HepG2 (cell line): ENCODE data around the gene ST6GALNAC2. TPM values are rescaled to one million over a fixed set of nuclear protein-coding genes. Genes with fewer than 3 reads are reported as not detected.
A peak's percentile ranks its signal among the peaks of the same experiment; 100 is the strongest.

Experiments
- ATAC-seq: fragments of 200-7000 bp; cut with Tn5 transposase; 3 replicates; pipeline ENCODE4 v1.9.1; 2020; ENCODE audit warnings: mild to moderate bottlenecking, moderate library complexity
- BruUV-seq: library from RNA; stranded (reverse); fragments of 400-500 nt; replicated peaks from 2 replicates; lab custom pipeline; 2021; lab: Mats Ljungman, UMichigan
- CTCF ChIA-PET: fragments of 300-600 bp; formaldehyde crosslinking; extraction: SDS; loops from one replicate; lab custom pipeline; 2021; ENCODE audit warnings: low total read pairs, inconsistent platforms, low intra/inter-chr PET ratio; lab: Yijun Ruan, JAX
- POLR2A ChIA-PET: fragments of 350-600 bp; sonication (Branson Sonifier 250); formaldehyde crosslinking; loops from one replicate; lab custom pipeline; 2020; ENCODE audit warnings: antibody characterized with exemption, inconsistent platforms; lab: Yijun Ruan, JAX
- DNase-seq: peaks from one replicate; pipeline ENCODE4 v3.0.0-alpha.2; 2015; ENCODE audit warnings: low spot score
- FAIRE-seq: peaks from 3 replicates; lab custom pipeline; 2011; peaks lifted over from hg19 to GRCh38; lab: Jason Lieb, UNC
- H2AFZ ChIP-seq: one replicate; pipeline ENCODE4 v1.6.1; 2011; ENCODE audit warnings: low read length, inconsistent platforms
- H3K27ac ChIP-seq: fragments of 300-600 bp; 3 replicates; pipeline ENCODE4 v1.8.0; 2011; ENCODE audit warnings: mixed run types, mild to moderate bottlenecking, mixed read lengths, low read length, inconsistent platforms; ENCODE audit not compliant: insufficient read depth; ENCODE audit errors: extremely low read length
- H3K27me3 ChIP-seq, 2 experiments: fragments of 200-600 bp in 1 of 2; 2 replicates in 1 of 2; 3 replicates in 1 of 2; pipeline versions ENCODE4 v1.6.0 to v1.8.0; 2011; ENCODE audit warnings: low read length in 2 of 2, mild to moderate bottlenecking in 2 of 2, moderate library complexity in 2 of 2, inconsistent platforms in 1 of 2; ENCODE audit not compliant: insufficient read depth in 2 of 2, control insufficient read depth in 1 of 2
- H3K36me3 ChIP-seq, 2 experiments: fragments of 200-600 bp in 1 of 2; replicated peaks in 1 of 2; 2 replicates in 1 of 2; 3 replicates in 1 of 2; pipeline versions ENCODE4 v1.5.1 to v1.8.0; 2011; ENCODE audit warnings: low read length in 2 of 2, inconsistent platforms in 1 of 2; ENCODE audit not compliant: insufficient read depth in 2 of 2, control insufficient read depth in 1 of 2
- H3K4me1 ChIP-seq: 2 replicates; pipeline ENCODE4 v1.5.1; 2012; ENCODE audit warnings: low read length, inconsistent platforms; ENCODE audit not compliant: insufficient read depth
- H3K4me2 ChIP-seq: 2 replicates; pipeline ENCODE4 v1.6.0; 2011; ENCODE audit warnings: low read depth, low read length, inconsistent platforms
- H3K4me3 ChIP-seq, 3 experiments: fragments of 200-600 bp in 1 of 3; sonication (generic), shearing (Covaris generic) in 1 of 3; replicated peaks in 1 of 3; 2 replicates each; pipeline ENCODE4 v1.5.1; 2011 to 2016; ENCODE audit warnings: low read length in 3 of 3, inconsistent platforms in 2 of 3, low read depth in 2 of 3, mild to moderate bottlenecking in 2 of 3, control low read depth in 1 of 3, mixed read lengths in 1 of 3; ENCODE audit not compliant: insufficient read depth in 1 of 3
- H3K79me2 ChIP-seq: one replicate; pipeline ENCODE4 v1.6.1; 2011; ENCODE audit warnings: low read length, inconsistent platforms; ENCODE audit not compliant: insufficient read depth
- H3K9ac ChIP-seq: 2 replicates; pipeline ENCODE4 v1.6.0; 2011; ENCODE audit warnings: mild to moderate bottlenecking, low read depth, low read length, inconsistent platforms; ENCODE audit not compliant: insufficient read depth
- H3K9me3 ChIP-seq: 2 replicates; pipeline ENCODE4 v1.5.1; 2012; ENCODE audit warnings: mild to moderate bottlenecking, low read length
- H4K20me1 ChIP-seq: 2 replicates; pipeline ENCODE4 v1.6.0; 2011; ENCODE audit warnings: inconsistent platforms, mild to moderate bottlenecking, low read length, moderate library complexity; ENCODE audit not compliant: insufficient read depth
- AKAP8 ChIP-seq: sonication (generic); formaldehyde crosslinking; IDR thresholded peaks from 2 replicates; pipeline ENCODE4 v1.5.1; 2020; ENCODE audit warnings: mild to moderate bottlenecking, missing genetic modification reagents
- HIVEP1 ChIP-seq: sonication (generic); formaldehyde crosslinking; IDR thresholded peaks from 2 replicates; pipeline ENCODE4 v1.4.0; 2020; ENCODE audit warnings: mild to moderate bottlenecking, missing genetic modification reagents
- MTF1 ChIP-seq: sonication (generic); formaldehyde crosslinking; IDR thresholded peaks from 2 replicates; pipeline ENCODE4 v1.5.0; 2020; ENCODE audit warnings: missing genetic modification reagents
- ZNF572 ChIP-seq: sonication (generic); formaldehyde crosslinking; IDR thresholded peaks from 2 replicates; pipeline ENCODE4 v1.5.1; 2020; ENCODE audit warnings: mild to moderate bottlenecking, missing genetic modification reagents
- WGBS: methylation state at CpG from one replicate; pipeline ENCODE4 v1.1.6; 2017; ENCODE audit warnings: low lambda C conversion rate; 5-methylcytosine and 5-hydroxymethylcytosine counted together
- in situ Hi-C: cut with HindIII; loops from 2 replicates; pipeline ENCODE4 v1.10.0; 2017; ENCODE audit warnings: low pct_unique_long_range_greater_than_20kb; ENCODE audit not compliant: extremely low pct_ligation_motif_present
- intact Hi-C: fragments of 100-400 bp; cut with micrococcal nuclease; formaldehyde crosslinking; loops from one replicate; pipeline ENCODE4 v1.10.0; 2022; ENCODE audit not compliant: unreplicated experiment
- polyA plus RNA-seq, 8 experiments: library from polyadenylated mRNA; depleted of rRNA in 3 of 8; stranded (reverse) in 7 of 8; unstranded in 1 of 8; fragments of >200 nt; fragmentation: Illumina TruSeq in 4 of 8; extraction: Trizol in 4 of 8; gene quantifications; 2 replicates each; pipeline versions ENCODE4 v1.2.1 to v1.2.3, GENCODE V29; 2011 to 2016; ENCODE audit warnings: low read depth in 4 of 8, missing spikeins in 1 of 8, mixed read lengths in 1 of 8; ENCODE audit not compliant: insufficient read depth in 1 of 8
- total RNA-seq, 5 experiments: library from RNA; depleted of rRNA; stranded (reverse); fragments of >200 nt; fragmentation: Illumina TruSeq; extraction: Trizol; gene quantifications; 2 replicates each; pipeline ENCODE4 v1.2.3, GENCODE V29; 2016; ENCODE audit warnings: low read depth in 1 of 5
- TF ChIP-seq, protein P1 (sequence below): sonication (generic); formaldehyde crosslinking; IDR thresholded peaks from 2 replicates; pipeline ENCODE4 v1.4.0; 2020; ENCODE audit warnings: missing genetic modification reagents
- TF ChIP-seq, protein P2 (sequence below): sonication (generic); formaldehyde crosslinking; IDR thresholded peaks from 2 replicates; pipeline ENCODE4 v1.9.0; 2022; ENCODE audit warnings: missing genetic modification reagents, mild to moderate bottlenecking, borderline replicate concordance
- TF ChIP-seq, protein P3 (sequence below): sonication (generic); formaldehyde crosslinking; IDR thresholded peaks from 2 replicates; pipeline ENCODE4 v1.9.0; 2021; ENCODE audit warnings: mild to moderate bottlenecking, missing genetic modification reagents

ST6GALNAC2 gene
- total and polyA plus RNA-seq, 2 of the 13 experiments (the other 11 are each of a cell fraction or from before 2014, with no cell fraction given) = 0.12 to 0.49 TPM

DNA sequence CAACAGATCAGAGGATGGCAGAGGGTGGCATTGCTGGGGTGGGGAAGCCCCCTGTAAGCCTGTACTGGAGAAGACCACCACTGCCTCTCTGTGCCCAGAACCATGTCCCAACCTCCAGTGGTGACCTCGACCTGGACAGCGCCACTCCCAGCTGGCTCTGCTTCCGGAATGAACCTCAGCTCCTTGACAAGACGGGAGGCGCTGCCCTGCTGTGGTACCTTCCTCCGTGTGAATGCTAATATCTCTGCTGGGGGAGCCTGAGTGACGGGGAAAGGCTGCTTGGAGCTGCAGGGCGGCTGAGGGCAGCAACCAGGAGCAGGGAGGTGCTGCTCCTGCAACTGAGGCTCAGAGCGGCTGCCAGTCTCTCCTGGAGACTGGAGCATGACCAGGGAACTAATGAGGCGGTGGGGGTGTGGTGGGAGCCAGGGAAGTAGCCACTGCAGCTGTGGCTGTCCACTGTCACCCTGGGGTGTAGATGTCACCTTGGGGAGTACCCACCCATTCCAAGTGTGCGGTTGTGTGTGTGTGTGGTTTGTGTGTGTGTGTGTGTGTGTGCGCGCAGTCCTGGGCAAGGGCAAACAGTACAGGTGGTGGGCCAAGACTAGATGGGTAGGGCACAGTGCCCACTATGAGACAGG is 39.6 kb downstream of the ST6GALNAC2 start:
- TF ChIP-seq ZNF572 (CRISPR knock-in tag) = peak; percentile 78; the same call in 1 of the 2 replicates
- TF ChIP-seq HIVEP1 (CRISPR knock-in tag) = peak; percentile 23; the same call in 1 of the 2 replicates
- TF ChIP-seq MTF1 (CRISPR knock-in tag) = no peak
- TF ChIP-seq, protein P1, sequence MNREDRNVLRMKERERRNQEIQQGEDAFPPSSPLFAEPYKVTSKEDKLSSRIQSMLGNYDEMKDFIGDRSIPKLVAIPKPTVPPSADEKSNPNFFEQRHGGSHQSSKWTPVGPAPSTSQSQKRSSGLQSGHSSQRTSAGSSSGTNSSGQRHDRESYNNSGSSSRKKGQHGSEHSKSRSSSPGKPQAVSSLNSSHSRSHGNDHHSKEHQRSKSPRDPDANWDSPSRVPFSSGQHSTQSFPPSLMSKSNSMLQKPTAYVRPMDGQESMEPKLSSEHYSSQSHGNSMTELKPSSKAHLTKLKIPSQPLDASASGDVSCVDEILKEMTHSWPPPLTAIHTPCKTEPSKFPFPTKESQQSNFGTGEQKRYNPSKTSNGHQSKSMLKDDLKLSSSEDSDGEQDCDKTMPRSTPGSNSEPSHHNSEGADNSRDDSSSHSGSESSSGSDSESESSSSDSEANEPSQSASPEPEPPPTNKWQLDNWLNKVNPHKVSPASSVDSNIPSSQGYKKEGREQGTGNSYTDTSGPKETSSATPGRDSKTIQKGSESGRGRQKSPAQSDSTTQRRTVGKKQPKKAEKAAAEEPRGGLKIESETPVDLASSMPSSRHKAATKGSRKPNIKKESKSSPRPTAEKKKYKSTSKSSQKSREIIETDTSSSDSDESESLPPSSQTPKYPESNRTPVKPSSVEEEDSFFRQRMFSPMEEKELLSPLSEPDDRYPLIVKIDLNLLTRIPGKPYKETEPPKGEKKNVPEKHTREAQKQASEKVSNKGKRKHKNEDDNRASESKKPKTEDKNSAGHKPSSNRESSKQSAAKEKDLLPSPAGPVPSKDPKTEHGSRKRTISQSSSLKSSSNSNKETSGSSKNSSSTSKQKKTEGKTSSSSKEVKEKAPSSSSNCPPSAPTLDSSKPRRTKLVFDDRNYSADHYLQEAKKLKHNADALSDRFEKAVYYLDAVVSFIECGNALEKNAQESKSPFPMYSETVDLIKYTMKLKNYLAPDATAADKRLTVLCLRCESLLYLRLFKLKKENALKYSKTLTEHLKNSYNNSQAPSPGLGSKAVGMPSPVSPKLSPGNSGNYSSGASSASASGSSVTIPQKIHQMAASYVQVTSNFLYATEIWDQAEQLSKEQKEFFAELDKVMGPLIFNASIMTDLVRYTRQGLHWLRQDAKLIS (CRISPR knock-in tag) = no peak
- TF ChIP-seq, protein P2, sequence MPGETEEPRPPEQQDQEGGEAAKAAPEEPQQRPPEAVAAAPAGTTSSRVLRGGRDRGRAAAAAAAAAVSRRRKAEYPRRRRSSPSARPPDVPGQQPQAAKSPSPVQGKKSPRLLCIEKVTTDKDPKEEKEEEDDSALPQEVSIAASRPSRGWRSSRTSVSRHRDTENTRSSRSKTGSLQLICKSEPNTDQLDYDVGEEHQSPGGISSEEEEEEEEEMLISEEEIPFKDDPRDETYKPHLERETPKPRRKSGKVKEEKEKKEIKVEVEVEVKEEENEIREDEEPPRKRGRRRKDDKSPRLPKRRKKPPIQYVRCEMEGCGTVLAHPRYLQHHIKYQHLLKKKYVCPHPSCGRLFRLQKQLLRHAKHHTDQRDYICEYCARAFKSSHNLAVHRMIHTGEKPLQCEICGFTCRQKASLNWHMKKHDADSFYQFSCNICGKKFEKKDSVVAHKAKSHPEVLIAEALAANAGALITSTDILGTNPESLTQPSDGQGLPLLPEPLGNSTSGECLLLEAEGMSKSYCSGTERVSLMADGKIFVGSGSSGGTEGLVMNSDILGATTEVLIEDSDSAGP (CRISPR knock-in tag) = 0 out of 2 replicates have a peak, but pooled peaks have one; percentile 7
- TF ChIP-seq, protein P3, sequence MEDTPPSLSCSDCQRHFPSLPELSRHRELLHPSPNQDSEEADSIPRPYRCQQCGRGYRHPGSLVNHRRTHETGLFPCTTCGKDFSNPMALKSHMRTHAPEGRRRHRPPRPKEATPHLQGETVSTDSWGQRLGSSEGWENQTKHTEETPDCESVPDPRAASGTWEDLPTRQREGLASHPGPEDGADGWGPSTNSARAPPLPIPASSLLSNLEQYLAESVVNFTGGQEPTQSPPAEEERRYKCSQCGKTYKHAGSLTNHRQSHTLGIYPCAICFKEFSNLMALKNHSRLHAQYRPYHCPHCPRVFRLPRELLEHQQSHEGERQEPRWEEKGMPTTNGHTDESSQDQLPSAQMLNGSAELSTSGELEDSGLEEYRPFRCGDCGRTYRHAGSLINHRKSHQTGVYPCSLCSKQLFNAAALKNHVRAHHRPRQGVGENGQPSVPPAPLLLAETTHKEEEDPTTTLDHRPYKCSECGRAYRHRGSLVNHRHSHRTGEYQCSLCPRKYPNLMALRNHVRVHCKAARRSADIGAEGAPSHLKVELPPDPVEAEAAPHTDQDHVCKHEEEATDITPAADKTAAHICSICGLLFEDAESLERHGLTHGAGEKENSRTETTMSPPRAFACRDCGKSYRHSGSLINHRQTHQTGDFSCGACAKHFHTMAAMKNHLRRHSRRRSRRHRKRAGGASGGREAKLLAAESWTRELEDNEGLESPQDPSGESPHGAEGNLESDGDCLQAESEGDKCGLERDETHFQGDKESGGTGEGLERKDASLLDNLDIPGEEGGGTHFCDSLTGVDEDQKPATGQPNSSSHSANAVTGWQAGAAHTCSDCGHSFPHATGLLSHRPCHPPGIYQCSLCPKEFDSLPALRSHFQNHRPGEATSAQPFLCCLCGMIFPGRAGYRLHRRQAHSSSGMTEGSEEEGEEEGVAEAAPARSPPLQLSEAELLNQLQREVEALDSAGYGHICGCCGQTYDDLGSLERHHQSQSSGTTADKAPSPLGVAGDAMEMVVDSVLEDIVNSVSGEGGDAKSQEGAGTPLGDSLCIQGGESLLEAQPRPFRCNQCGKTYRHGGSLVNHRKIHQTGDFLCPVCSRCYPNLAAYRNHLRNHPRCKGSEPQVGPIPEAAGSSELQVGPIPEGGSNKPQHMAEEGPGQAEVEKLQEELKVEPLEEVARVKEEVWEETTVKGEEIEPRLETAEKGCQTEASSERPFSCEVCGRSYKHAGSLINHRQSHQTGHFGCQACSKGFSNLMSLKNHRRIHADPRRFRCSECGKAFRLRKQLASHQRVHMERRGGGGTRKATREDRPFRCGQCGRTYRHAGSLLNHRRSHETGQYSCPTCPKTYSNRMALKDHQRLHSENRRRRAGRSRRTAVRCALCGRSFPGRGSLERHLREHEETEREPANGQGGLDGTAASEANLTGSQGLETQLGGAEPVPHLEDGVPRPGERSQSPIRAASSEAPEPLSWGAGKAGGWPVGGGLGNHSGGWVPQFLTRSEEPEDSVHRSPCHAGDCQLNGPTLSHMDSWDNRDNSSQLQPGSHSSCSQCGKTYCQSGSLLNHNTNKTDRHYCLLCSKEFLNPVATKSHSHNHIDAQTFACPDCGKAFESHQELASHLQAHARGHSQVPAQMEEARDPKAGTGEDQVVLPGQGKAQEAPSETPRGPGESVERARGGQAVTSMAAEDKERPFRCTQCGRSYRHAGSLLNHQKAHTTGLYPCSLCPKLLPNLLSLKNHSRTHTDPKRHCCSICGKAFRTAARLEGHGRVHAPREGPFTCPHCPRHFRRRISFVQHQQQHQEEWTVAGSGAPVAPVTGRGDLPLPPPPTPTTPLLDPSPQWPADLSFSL = 0 out of 2 replicates have a peak, but pooled peaks have one; percentile 41
- 0 out of 2 replicates have a peak, but pooled peaks have one; percentile 50 for TF ChIP-seq AKAP8
- ChIA-PET POLR2A (interaction anchor here (0.6 to 3.1 kb wide), 8 partner anchors 11 to 38 kb away, joined by 3 to 30 read pairs (median 4); no protein-coding TSS in a partner anchor), CTCF (interaction anchor here (1.6 to 4.4 kb wide), 4 partner anchors 13 to 80 kb away, joined by 6 to 86 read pairs (median 7); no protein-coding TSS in a partner anchor)
- Histone ChIP-seq H3K36me3 (peaks cover 9 to 12% of the 10 kb centered on the region in 2 experiments; a peak in 4 of 5 replicates), H3K27me3 (no peaks in the 10 kb centered on the region), H3K4me3 (no peak overlapping the region), H2AFZ (no peak overlapping the region), H3K4me1 (peaks cover 53% of the 10 kb centered on the region), H3K9me3 (no peaks in the 10 kb centered on the region), H3K9ac (no peak overlapping the region), H3K79me2 (peaks cover 42% of the 10 kb centered on the region), H3K27ac (no peak overlapping the region), H4K20me1 (peaks cover 7% of the 10 kb centered on the region; the same call in 1 of the 2 replicates), H3K4me2 (no peak overlapping the region)
- ATAC-seq (no peak), FAIRE-seq (no peak), DNase-seq (no peak)
- intact Hi-C loops = no loop called here
- in situ Hi-C loops = no loop called here
- no TSS peak for BruUV-seq
- WGBS = 90% methylated on average over 13 of the region's 13 CpGs
